Cardiac muscle cell (in vitro differentiated cells and primary cell): ENCODE data around the gene REEP1. TPM values are rescaled to one million over a fixed set of nuclear protein-coding genes. Genes with fewer than 3 reads are reported as not detected.

Source experiments
- DNase-seq, 2 donors: peaks; one replicate each; pipeline versions ENCODE4 v3.0.0 to v3.0.0-alpha.2; 2010 to 2017; ENCODE audit warnings: low read depth in 1 of 2, low spot score in 1 of 2
- H3K27ac ChIP-seq: fragments of 200-600 bp; sonication (generic); 2 replicates; pipeline ENCODE4 v1.5.1; 2016
- H3K27me3 ChIP-seq: fragments of 200-600 bp; sonication (generic); 2 replicates; pipeline ENCODE4 v1.6.0; 2016; ENCODE audit warnings: control low read depth
- H3K36me3 ChIP-seq: fragments of 200-600 bp; sonication (generic); 2 replicates; pipeline ENCODE4 v1.5.1; 2016; ENCODE audit warnings: control low read depth
- H3K4me1 ChIP-seq: fragments of 200-600 bp; sonication (generic); 2 replicates; pipeline ENCODE4 v1.8.1; 2017; ENCODE audit warnings: low read depth, mild to moderate bottlenecking, mixed run types
- H3K4me3 ChIP-seq: fragments of 200-600 bp; sonication (generic); 2 replicates; pipeline ENCODE4 v1.5.1; 2016; ENCODE audit warnings: mild to moderate bottlenecking
- H3K9me3 ChIP-seq: fragments of 200-600 bp; sonication (generic); 2 replicates; pipeline ENCODE4 v1.5.1; 2017; ENCODE audit warnings: low read depth, mild to moderate bottlenecking, control low read depth
- CTCF ChIP-seq: IDR thresholded peaks from 2 replicates; pipeline ENCODE4 v1.5.1; 2012; ENCODE audit warnings: low read depth, mild to moderate bottlenecking, low read length
- polyA plus RNA-seq: library from polyadenylated mRNA; unstranded; fragments of >200 nt; fragmentation: Nextera tagmentation; extraction: Ambion mirVana; gene quantifications from 2 replicates; pipeline ENCODE4 v1.2.1, GENCODE V29; 2016
- total RNA-seq: library from RNA; depleted of rRNA; stranded (reverse); fragments of >200 nt; gene quantifications from 2 replicates; pipeline ENCODE4 v1.2.3, GENCODE V29; 2016

The REEP1 gene
- total and polyA plus RNA-seq, 2 experiments from 2014 or later, result 14.6 to 19.3 TPM

GRCh38 chr2:86239326-86239725 is 98.1 kb downstream of the REEP1 start:
- DNase-seq, result no peak
- peaks cover 14% of the 10 kb centered on the region for H3K4me1 ChIP-seq
- no peaks in the 10 kb centered on the region for H3K27me3 ChIP-seq
- no peak for TF ChIP-seq CTCF
- no peaks in the 10 kb centered on the region for H3K36me3 ChIP-seq
- H3K4me3 ChIP-seq, result no peak overlapping the region
- H3K27ac ChIP-seq, result no peak overlapping the region
- no peaks in the 10 kb centered on the region for H3K9me3 ChIP-seq

- Histone ChIP-seq H3K4me3 (no peak overlapping the region), H3K9me3 (no peaks in the 10 kb centered on the region), H3K27ac (no peak overlapping the region), H3K36me3 (no peaks in the 10 kb centered on the region), H3K4me1 (peaks cover 14% of the 10 kb centered on the region), H3K27me3 (no peaks in the 10 kb centered on the region)
- no peak for DNase-seq
- TF ChIP-seq CTCF, result no peak
Observed at GRCh38 chr2:86238354-86238753, 99.1 kb downstream of the REEP1 start.

- no peak for DNase-seq
- no peak for TF ChIP-seq CTCF
- H3K27me3 ChIP-seq, result no peaks in the 10 kb centered on the region
Observed at GRCh38 chr2:86237172-86237571, 100.3 kb downstream of the REEP1 start.

GRCh38 chr2:86235196-86235980 is 102.0 kb downstream of the REEP1 start:
- no peak for DNase-seq
- Histone ChIP-seq H3K36me3 (no peaks in the 10 kb centered on the region), H3K27ac (peak overlapping the region; percentile 13), H3K27me3 (no peaks in the 10 kb centered on the region), H3K4me1 (peaks cover 7% of the 10 kb centered on the region), H3K9me3 (no peaks in the 10 kb centered on the region), H3K4me3 (no peak overlapping the region)
- TF ChIP-seq CTCF, result no peak

More at GRCh38 chr2:86237172-86237571, 100.3 kb downstream of the REEP1 start:
- Histone ChIP-seq H3K4me3 (no peak overlapping the region), H3K9me3 (no peaks in the 10 kb centered on the region), H3K36me3 (no peaks in the 10 kb centered on the region), H3K4me1 (peaks cover 10% of the 10 kb centered on the region), H3K27ac (no peak overlapping the region)

GRCh38 chr2:86234563-86235131 is 102.8 kb downstream of the REEP1 start:
- Histone ChIP-seq H3K27me3 (no peaks in the 10 kb centered on the region), H3K9me3 (no peaks in the 10 kb centered on the region), H3K36me3 (no peaks in the 10 kb centered on the region), H3K4me1 (peaks cover 7% of the 10 kb centered on the region), H3K4me3 (no peak overlapping the region), H3K27ac (no peak overlapping the region)
- no peak for DNase-seq
- no peak for TF ChIP-seq CTCF
